IPS DF 4.7 (cell line): Measurements from ENCODE around the gene DEXI.

Experiments
- DNase-seq: peaks from one replicate; pipeline ENCODE4 v3.0.0-alpha.2; 2013; ENCODE audit warnings: low spot score; ENCODE audit errors: extremely low read depth

DEXI gene

DNA sequence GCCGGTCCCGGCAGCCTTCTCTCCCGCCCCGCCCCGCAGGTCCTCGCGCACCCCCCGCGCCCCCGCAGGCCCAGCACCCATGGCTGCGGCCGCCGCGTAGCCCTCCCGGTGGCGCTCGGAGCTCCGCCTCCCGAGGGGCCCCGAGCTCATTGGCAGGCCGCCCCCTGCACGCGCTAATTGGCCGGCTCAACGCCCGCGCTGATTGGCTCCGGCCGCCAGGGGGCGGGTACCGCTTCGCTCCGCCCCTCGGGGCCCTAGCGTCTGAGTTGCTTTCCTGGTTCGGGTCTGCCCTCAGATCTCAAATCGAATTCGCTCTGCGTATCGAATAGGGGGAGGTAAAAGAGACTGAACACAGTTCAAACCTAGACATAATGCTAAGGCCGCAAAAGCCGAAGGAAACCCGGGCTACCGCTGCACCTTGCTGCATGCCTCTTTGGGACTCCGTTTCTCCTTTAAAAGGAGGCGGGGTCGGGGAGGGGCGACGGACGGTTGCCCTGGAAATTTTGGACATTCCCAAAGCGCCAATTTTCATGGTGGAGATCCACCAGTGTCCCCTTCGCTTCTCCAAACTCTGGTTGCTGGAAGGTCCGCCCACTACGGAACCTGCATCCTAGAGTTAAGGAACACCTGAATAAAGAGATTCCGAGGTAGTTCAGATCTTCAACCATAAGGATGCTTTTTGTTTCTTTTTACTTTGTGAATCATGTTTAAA is at the start of gene DEXI:
Gene DEXI (minus strand): TSS at position 117 of the 712 bp plus-strand sequence. CDS start 463 bp downstream, outside the sequence.
- no peak for DNase-seq

DNA sequence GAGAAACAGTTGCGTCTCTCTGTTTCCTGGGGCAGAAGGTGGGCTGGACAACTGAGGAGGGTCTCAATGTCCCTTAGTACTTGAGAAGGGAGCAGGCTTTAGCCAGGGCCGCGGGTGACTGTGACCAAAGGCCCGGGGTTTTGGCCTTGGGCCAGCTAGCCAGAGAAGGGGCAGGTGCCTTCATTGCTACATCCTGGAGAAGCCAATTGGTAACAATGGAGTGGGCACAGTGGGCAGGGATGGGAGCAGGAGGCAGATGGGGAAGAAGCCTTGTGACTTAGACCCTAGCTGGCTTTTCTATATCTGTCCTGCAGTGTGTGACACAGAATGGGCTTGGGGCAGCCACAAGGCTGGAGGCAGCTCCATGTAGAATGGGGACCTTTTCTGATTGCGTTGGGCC is 48.1 kb upstream of the DEXI start:
- DNase-seq: no peak

DNA sequence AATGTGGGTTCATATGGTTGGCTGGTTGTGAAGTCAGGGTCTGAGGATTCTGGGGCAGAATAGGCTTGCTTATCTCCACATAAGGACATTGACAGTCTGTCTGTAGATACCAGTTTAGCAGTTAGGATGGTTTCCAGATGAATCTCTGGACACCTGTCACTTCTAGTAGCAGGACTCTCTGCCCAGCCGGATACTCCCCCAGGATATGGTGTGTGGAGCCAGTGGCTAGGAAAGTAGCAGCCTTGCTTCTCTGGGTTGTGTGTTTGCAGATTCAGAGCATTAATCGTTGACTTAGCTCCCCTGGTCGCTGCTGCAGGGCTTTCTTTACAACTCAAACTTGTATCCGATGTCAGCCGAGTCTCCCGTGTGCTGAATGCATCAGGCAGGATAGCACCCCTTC is 47.3 kb upstream of the DEXI start:
- no peak for DNase-seq

GRCh38 chr16:10988879-10989278 is 46.6 kb upstream of the DEXI start:
- no peak for DNase-seq

- no peak for DNase-seq
These were observed 46.0 kb upstream of the DEXI start for GRCh38 chr16:10988164-10988803.

DNA sequence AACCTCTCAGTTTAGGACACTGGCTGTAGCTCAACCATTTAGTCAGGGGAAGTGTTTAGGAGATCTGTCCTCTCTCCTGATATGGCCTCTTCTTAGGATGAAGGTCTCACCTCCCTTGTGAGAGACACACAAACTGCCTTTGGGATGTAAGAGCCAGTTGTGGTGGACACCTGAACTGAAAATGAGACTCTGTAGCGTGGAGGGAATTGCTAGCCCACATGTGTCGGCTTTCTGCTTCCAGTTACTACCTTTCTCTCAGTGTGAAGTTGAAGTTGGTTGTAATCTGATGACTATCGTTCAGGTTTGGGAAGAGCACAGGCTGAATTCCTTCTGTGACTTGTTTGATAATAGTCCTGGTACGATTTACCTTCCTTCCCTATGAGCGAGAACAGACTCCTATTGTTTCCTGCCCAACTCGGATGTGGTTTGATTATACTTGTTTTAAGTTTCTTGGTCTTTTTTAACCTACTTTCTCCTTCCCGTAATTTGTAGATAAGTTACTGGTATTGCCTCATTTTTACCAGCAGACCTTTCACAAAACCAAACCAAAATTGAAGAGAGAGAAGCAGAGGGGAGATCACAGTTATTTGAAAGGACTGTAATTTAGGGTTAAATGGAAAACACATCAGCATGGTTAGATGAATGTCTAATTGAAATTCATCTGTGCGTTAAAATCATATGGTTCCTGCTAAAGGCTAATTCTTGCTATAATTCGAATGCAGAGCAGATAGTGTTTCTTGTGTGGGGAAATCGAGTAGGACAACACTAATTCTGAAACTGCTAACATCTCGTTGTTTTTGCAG is 45.3 kb upstream of the DEXI start:
- DNase-seq: no peak

- no peak for DNase-seq
These were observed 42.2 kb upstream of the DEXI start for GRCh38 chr16:10984509-10984908.

GRCh38 chr16:10983159-10983558 is 40.9 kb upstream of the DEXI start:
- no peak for DNase-seq

DNA sequence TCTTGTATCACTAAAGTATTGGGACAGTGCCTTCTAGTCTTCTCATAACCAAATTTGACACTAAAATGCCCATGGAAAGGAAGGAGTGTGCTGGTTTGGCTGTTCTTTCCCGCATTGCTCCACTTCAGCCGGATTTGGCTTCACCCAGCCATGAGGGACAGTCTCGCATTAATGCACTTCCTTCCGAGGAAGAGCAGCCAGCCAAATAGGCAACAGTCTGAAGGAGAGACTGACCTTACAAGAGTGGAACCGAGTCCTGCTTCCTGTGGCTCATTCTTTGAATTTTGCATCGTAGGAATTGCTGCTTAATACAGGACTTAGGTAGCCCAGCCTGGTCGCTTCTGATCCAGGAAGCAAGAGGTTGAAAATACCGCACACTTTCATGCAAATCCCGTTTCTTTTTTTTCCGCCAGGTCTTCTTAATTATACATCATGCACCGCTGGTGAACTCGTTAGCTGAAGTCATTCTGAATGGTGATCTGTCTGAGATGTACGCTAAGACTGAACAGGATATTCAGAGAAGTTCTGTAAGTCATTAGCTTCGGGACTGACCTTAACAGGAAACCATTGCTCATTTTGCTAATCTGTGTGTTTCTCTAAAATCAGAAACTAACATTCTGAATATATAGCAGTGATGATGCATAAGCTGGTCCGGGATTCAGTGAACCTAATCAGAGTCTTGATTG is 40.3 kb upstream of the DEXI start:
- DNase-seq: no peak

GRCh38 chr16:10981697-10982216 is 39.5 kb upstream of the DEXI start:
- DNase-seq: no peak

DNA sequence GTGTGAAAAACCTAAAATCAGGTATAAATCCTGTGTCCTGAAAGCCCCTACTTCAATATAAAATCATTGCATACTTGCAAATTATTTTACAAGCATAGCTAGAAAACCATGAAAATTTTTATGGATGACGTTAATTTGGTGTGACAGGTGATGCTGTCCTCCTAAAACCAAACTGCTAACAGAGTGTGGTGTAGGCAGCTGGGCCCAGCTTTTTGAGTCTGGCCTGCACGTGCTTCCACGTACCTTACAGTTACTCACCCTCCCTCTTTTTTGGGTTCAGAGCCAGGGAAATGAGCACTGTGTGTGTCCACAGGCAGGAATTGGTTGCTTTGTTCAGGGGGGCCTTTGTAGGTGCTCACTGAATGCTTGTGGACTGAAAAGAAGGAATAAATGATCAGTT is 38.5 kb upstream of the DEXI start:
- DNase-seq: no peak

DNA sequence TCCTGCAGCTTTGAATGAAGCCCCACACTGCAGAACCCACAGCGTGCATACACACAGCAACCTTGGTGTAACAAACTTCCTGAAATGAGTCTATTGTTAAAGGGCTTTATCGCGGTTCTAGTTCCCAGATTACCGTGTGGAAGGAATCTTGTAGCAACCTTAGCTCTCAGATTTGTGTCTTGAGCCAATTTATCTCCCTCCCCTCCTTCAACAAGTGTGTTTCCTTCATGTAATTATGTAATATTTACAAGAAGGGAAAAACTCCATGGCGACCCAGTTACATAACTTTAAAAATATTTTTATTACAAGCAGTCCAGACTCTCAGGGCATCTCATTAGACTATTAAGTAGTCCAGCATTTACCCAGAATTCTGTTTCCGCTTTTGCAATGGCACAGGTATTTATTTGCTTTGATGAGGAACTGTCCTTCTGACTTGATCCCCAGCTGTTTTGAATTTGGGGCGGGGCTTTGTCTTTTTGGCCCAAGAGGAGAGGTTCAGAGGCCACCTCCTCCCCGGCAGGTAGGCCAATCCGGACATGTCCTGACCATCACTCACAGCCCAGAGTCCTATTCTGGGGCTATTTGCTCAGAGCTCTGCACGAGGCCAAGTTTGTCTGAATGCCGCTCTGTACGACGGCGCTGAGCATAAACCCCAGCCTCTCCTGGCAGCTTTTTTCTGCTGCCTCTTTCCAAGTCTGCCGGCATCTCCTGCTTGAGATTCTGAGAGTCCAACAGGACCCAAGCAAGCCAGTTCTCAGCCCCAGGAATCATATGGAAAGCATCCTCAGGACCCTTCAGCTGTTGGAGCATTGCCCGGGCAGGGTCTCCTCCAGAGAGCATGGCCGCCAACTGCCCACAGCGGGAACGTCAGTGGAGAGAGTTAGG is 37.7 kb upstream of the DEXI start:
- no peak for DNase-seq

DNA sequence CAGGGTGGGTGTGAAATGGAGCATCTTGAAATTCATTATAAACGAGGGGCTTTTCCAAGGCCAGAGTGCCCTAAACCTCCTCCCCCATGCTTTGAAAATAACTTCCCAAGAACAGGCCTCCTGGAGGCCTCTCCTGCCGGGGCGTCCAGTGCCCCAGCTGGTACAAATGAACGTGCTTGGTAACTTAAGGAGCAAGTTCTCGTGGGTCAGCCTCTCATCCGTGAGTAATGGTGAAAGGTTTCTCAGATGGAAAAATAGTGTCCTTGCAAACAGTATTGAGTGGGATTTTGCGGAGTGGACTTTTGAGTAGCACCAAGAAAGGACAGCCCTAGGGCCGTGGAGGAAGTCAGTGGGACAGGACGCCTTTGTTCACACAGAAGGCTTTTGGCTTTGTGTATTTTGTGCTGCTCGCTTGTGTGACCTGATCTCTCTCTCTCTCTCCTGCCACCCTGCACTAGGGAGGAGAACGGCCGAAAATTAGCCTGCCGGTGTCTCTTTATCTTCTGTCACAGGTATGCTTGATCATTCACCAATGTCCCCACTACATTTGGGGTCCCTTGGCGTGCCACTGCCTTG is 36.7 kb upstream of the DEXI start:
- no peak for DNase-seq

DNA sequence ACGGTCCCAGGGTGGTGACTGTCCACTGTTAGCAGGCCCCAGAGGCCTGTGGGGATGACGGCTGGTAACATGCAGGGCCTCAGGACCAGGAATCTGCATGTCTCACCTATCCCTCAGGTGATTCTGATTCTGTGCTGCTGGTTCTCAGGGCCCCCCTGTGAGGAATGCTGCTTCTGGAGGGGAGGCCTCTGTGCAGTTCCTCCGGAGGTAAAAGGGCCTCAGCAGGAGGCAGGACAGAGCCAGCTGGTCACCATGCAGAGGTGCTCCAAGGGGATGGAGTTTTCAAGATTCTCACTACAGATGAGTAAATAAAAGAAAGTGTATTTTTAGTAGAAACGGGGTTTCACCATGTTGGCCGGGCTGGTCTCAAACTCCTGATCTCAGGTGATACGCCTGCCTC is 35.9 kb upstream of the DEXI start:
- no peak for DNase-seq

- DNase-seq: no peak
These were observed 34.4 kb upstream of the DEXI start for GRCh38 chr16:10976634-10977033.

- DNase-seq: no peak
These were observed 30.7 kb upstream of the DEXI start for GRCh38 chr16:10972819-10973464.

GRCh38 chr16:10972108-10972818 is 30.0 kb upstream of the DEXI start:
- no peak for DNase-seq

- DNase-seq: no peak
These were observed 29.3 kb upstream of the DEXI start for GRCh38 chr16:10971560-10971961.

DNA sequence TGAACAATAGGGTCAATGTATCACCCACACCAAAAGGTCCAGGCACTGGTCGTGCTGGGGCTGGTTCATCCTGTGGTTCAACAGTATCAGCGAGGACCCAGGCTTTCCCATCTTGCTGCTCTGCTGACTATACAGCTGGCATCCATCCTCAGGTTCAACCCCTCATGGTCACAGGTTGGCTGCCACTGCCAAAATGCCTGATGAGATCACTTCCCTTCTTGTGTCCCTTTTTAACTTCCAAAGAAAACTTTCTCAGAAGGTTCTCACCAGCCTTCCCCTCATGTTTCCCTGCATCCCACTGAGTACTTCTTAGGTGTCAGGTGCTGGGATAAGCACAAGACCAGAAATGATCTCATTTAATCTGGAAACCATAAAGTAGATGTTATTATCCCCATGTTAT is 27.8 kb upstream of the DEXI start:
- DNase-seq: no peak
